ENCODE data around the gene SS18. TPM values are rescaled to one million over a fixed set of nuclear protein-coding genes. Genes with fewer than 3 reads are reported as not detected.

Gene SS18
- total RNA-seq, 1 experiment from 2014 or later: 99.1 TPM

DNA sequence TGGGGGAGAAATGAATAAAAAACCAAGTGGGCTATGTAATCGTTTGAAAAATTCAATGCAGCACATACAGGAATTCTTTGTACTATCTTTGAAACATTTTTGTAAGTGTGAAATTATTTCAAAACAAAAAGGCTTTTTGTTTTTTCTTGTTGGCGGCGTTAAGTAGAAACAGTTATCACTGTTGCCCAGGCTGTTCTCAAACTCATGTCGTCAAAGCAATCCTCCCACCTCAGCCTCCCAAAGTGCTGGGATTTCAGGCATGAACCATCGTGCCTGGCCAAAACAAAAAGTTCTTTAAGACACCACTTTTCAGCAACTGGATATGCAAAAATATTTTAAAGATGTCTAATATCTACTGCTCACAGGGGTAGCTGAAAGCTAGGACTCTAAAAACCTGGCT, 5.4 kb downstream of the SS18 start:
- Histone ChIP-seq H3K9me3 (ENCODE audit: control insufficient read depth, insufficient read depth, low read depth, low read length) (no peaks in the 10 kb centered on the region), H3K27ac (ENCODE audit: low read length) (no peak overlapping the region), H3K27me3 (ENCODE audit: control insufficient read depth, insufficient read depth, low read length) (no peaks in the 10 kb centered on the region), H3K36me3 (ENCODE audit: control insufficient read depth, insufficient read depth, low read length) (peaks cover 54% of the 10 kb centered on the region), H3K4me1 (ENCODE audit: control insufficient read depth, insufficient read depth, low read length) (peaks cover 11% of the 10 kb centered on the region; the same call in 1 of the 2 replicates), H3K4me3 (ENCODE audit: low read depth in 2 of 2, low read length in 2 of 2) (no peak overlapping the region)
- ChIA-PET POLR2A (no interaction called here), CTCF (no interaction called here)
- in situ Hi-C loops (cut with HindIII; ENCODE audit: low pct_unique_long_range_greater_than_20kb, low sequenced_read_pairs) (no loop called here), intact Hi-C loops (cut with micrococcal nuclease; ENCODE audit: unreplicated experiment) (no loop called here)
- ATAC-seq (no peak), DNase-seq (ENCODE audit: low read depth, low spot score) (no peak)
- BruUV-seq (replicated peaks): no TSS peak
- TF ChIP-seq, protein P1, sequence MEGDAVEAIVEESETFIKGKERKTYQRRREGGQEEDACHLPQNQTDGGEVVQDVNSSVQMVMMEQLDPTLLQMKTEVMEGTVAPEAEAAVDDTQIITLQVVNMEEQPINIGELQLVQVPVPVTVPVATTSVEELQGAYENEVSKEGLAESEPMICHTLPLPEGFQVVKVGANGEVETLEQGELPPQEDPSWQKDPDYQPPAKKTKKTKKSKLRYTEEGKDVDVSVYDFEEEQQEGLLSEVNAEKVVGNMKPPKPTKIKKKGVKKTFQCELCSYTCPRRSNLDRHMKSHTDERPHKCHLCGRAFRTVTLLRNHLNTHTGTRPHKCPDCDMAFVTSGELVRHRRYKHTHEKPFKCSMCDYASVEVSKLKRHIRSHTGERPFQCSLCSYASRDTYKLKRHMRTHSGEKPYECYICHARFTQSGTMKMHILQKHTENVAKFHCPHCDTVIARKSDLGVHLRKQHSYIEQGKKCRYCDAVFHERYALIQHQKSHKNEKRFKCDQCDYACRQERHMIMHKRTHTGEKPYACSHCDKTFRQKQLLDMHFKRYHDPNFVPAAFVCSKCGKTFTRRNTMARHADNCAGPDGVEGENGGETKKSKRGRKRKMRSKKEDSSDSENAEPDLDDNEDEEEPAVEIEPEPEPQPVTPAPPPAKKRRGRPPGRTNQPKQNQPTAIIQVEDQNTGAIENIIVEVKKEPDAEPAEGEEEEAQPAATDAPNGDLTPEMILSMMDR (IDR thresholded peaks at IDR 0.05): no peak

DNA sequence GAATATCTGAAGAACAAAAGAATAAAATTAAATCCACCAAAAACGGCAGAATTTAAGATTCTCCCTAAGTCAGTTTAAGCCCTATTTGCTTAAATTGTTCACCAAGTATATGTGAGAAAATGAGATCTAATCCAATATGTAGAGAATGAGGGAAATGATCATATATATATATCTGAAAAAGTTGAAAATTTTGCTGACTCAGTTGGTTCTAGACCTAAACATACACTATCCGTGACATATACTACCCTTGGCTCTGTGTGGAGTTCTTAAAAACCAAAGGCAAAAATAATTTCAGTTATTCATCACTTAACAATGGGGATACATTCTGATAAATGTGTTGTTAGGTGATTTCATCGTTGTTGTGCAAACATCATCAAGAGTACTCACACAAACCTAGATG, 7.3 kb downstream of the SS18 start:
- POLR2A ChIA-PET: no interaction called here
- TF ChIP-seq SIN3A (IDR thresholded peaks at IDR 0.05; ENCODE audit: borderline replicate concordance, insufficient read depth, low read depth, low read length) (no peak), POLR2AphosphoS5 (IDR thresholded peaks at IDR 0.05; ENCODE audit: low read depth, low read length) (no peak), TCF7L2 (IDR thresholded peaks at IDR 0.05; ENCODE audit: low read depth, low read length) (no peak)
- TF ChIP-seq, protein P2, sequence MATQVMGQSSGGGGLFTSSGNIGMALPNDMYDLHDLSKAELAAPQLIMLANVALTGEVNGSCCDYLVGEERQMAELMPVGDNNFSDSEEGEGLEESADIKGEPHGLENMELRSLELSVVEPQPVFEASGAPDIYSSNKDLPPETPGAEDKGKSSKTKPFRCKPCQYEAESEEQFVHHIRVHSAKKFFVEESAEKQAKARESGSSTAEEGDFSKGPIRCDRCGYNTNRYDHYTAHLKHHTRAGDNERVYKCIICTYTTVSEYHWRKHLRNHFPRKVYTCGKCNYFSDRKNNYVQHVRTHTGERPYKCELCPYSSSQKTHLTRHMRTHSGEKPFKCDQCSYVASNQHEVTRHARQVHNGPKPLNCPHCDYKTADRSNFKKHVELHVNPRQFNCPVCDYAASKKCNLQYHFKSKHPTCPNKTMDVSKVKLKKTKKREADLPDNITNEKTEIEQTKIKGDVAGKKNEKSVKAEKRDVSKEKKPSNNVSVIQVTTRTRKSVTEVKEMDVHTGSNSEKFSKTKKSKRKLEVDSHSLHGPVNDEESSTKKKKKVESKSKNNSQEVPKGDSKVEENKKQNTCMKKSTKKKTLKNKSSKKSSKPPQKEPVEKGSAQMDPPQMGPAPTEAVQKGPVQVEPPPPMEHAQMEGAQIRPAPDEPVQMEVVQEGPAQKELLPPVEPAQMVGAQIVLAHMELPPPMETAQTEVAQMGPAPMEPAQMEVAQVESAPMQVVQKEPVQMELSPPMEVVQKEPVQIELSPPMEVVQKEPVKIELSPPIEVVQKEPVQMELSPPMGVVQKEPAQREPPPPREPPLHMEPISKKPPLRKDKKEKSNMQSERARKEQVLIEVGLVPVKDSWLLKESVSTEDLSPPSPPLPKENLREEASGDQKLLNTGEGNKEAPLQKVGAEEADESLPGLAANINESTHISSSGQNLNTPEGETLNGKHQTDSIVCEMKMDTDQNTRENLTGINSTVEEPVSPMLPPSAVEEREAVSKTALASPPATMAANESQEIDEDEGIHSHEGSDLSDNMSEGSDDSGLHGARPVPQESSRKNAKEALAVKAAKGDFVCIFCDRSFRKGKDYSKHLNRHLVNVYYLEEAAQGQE (IDR thresholded peaks at IDR 0.05; ENCODE audit: insufficient read depth in 1 of 2, low read depth in 2 of 2, low read length in 1 of 2): no peak
- DNase-seq (ENCODE audit: low read depth, low spot score): no peak
- BruUV-seq (replicated peaks): no TSS peak
- ATAC-seq: no peak
- H3K27me3 ChIP-seq (ENCODE audit: control insufficient read depth, insufficient read depth, low read length): no peaks in the 10 kb centered on the region
- CTCF ChIA-PET: no interaction called here
- intact Hi-C loops (cut with micrococcal nuclease; ENCODE audit: unreplicated experiment) (no loop called here), in situ Hi-C loops (cut with HindIII; ENCODE audit: low pct_unique_long_range_greater_than_20kb, low sequenced_read_pairs) (no loop called here)
- no peak overlapping the region for H3K4me3 ChIP-seq (ENCODE audit: low read depth in 2 of 2, low read length in 2 of 2)
- H3K36me3 ChIP-seq (ENCODE audit: control insufficient read depth, insufficient read depth, low read length): peaks cover 55% of the 10 kb centered on the region
- no peak overlapping the region for H3K27ac ChIP-seq (ENCODE audit: low read length)
- peaks cover 6% of the 10 kb centered on the region; the same call in 1 of the 2 replicates for H3K4me1 ChIP-seq (ENCODE audit: control insufficient read depth, insufficient read depth, low read length)
- H3K9me3 ChIP-seq (ENCODE audit: control insufficient read depth, insufficient read depth, low read depth, low read length): no peaks in the 10 kb centered on the region

DNA sequence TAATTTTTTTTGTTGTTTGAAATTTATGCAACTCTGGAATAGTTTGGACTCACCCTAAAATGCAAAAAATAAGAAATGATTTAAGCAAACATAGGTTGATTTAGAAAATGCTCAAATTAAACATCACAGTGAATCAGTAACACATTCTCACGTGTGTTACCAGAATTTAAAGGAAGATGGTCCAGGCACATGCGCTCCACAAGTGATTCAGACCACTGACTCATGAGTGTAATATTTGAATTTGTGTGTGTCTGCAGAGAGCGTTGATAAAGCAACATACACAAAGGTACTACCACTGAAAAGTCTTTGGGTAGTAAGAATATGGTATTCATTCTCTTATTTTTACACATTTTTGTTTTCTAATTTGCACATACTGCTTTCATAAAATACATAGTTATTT, 7.9 kb downstream of the SS18 start:
- in situ Hi-C loops (cut with HindIII; ENCODE audit: low pct_unique_long_range_greater_than_20kb, low sequenced_read_pairs) (no loop called here), intact Hi-C loops (cut with micrococcal nuclease; ENCODE audit: unreplicated experiment) (no loop called here)
- BruUV-seq (replicated peaks): no TSS peak
- ChIA-PET POLR2A (no interaction called here), CTCF (no interaction called here)
- Histone ChIP-seq H3K36me3 (ENCODE audit: control insufficient read depth, insufficient read depth, low read length) (peaks cover 58% of the 10 kb centered on the region), H3K27ac (ENCODE audit: low read length) (no peak overlapping the region), H3K9me3 (ENCODE audit: control insufficient read depth, insufficient read depth, low read depth, low read length) (no peaks in the 10 kb centered on the region), H3K27me3 (ENCODE audit: control insufficient read depth, insufficient read depth, low read length) (no peaks in the 10 kb centered on the region), H3K4me1 (ENCODE audit: control insufficient read depth, insufficient read depth, low read length) (no peaks in the 10 kb centered on the region; the same call in 1 of the 2 replicates), H3K4me3 (ENCODE audit: low read depth in 2 of 2, low read length in 2 of 2) (no peak overlapping the region)
- no peak for TF ChIP-seq SIN3A (IDR thresholded peaks at IDR 0.05; ENCODE audit: borderline replicate concordance, insufficient read depth, low read depth, low read length)
- TF ChIP-seq, protein P2 (IDR thresholded peaks at IDR 0.05; ENCODE audit: insufficient read depth in 1 of 2, low read depth in 2 of 2, low read length in 1 of 2): no peak
- no peak for ATAC-seq
- no peak for DNase-seq (ENCODE audit: low read depth, low spot score)

Measured in Panc1 (cell line).